HG03097 (cell line): ENCODE data around the gene PRDM15.

Experiments used
- ATAC-seq: cut with Tn5 transposase; IDR thresholded peaks from one replicate; pipeline ENCODE4 v1.9.1; 2021; ENCODE audit not compliant: unreplicated experiment, low FRiP score

The PRDM15 gene

GRCh38 chr21:41913230-41913629, 34.1 kb upstream of the PRDM15 start:
- no peak for ATAC-seq

- ATAC-seq = no peak
Observed at GRCh38 chr21:41908829-41909228, 29.7 kb upstream of the PRDM15 start.

- ATAC-seq = no peak
Observed at GRCh38 chr21:41907496-41908258, 28.5 kb upstream of the PRDM15 start.

- no peak for ATAC-seq
Observed at GRCh38 chr21:41906770-41907169, 27.6 kb upstream of the PRDM15 start.

GRCh38 chr21:41903559-41904351, 24.6 kb upstream of the PRDM15 start:
- ATAC-seq = no peak

- no peak for ATAC-seq
Observed at GRCh38 chr21:41902946-41903345, 23.8 kb upstream of the PRDM15 start.

- no peak for ATAC-seq
Observed at GRCh38 chr21:41901782-41902181, 22.6 kb upstream of the PRDM15 start.

- no peak for ATAC-seq
Observed at GRCh38 chr21:41901099-41901498, 22.0 kb upstream of the PRDM15 start.

- ATAC-seq = no peak
Observed at GRCh38 chr21:41900401-41900800, 21.3 kb upstream of the PRDM15 start.

GRCh38 chr21:41899426-41900202, 20.5 kb upstream of the PRDM15 start:
- no peak for ATAC-seq

GRCh38 chr21:41898998-41899397, 19.9 kb upstream of the PRDM15 start:
- no peak for ATAC-seq

- ATAC-seq = no peak
Observed at GRCh38 chr21:41897700-41898099, 18.6 kb upstream of the PRDM15 start.

- no peak for ATAC-seq
Observed at GRCh38 chr21:41897047-41897669, 18.0 kb upstream of the PRDM15 start.

- ATAC-seq = no peak
Observed at GRCh38 chr21:41895643-41896493, 16.7 kb upstream of the PRDM15 start.

GRCh38 chr21:41894922-41895557, 15.9 kb upstream of the PRDM15 start:
- ATAC-seq = no peak

- no peak for ATAC-seq
Observed at GRCh38 chr21:41894511-41894910, 15.4 kb upstream of the PRDM15 start.

- ATAC-seq = no peak
Observed at GRCh38 chr21:41892726-41893125, 13.6 kb upstream of the PRDM15 start.

- ATAC-seq = no peak
Observed at GRCh38 chr21:41891132-41891531, 12.0 kb upstream of the PRDM15 start.

- no peak for ATAC-seq
Observed at GRCh38 chr21:41890355-41890754, 11.2 kb upstream of the PRDM15 start.
